HPDE6-E6E7 (cell line): ENCODE measurements around the gene HIVEP3.

Source experiments
- DNase-seq: peaks from one replicate; pipeline ENCODE4 v3.0.0; 2011; ENCODE audit warnings: missing footprints; ENCODE audit errors: extremely low spot score

HIVEP3 gene

GRCh38 chr1:41874151-41874719 is 44.5 kb downstream of the HIVEP3 start:
- DNase-seq = no peak

- no peak for DNase-seq
These were observed 46.6 kb downstream of the HIVEP3 start for GRCh38 chr1:41872074-41872473.

- peak; percentile 57 for DNase-seq
These were observed 48.6 kb downstream of the HIVEP3 start for GRCh38 chr1:41870076-41870562.

GRCh38 chr1:41868241-41868998 is 50.3 kb downstream of the HIVEP3 start:
- no peak for DNase-seq

- DNase-seq = no peak
These were observed 52.4 kb downstream of the HIVEP3 start for GRCh38 chr1:41866285-41866684.

GRCh38 chr1:41864471-41865040 is 54.2 kb downstream of the HIVEP3 start:
- no peak for DNase-seq

- DNase-seq = no peak
These were observed 55.0 kb downstream of the HIVEP3 start for GRCh38 chr1:41863718-41864117.

- DNase-seq = peak; percentile 58
These were observed 56.1 kb downstream of the HIVEP3 start for GRCh38 chr1:41862384-41863221.

- DNase-seq = no peak
These were observed 57.0 kb downstream of the HIVEP3 start for GRCh38 chr1:41861535-41862383.

- no peak for DNase-seq
These were observed 58.0 kb downstream of the HIVEP3 start for GRCh38 chr1:41860771-41861170.

GRCh38 chr1:41860214-41860613 is 58.5 kb downstream of the HIVEP3 start:
- DNase-seq = no peak

- no peak for DNase-seq
These were observed 59.0 kb downstream of the HIVEP3 start for GRCh38 chr1:41859686-41860085.

- no peak for DNase-seq
These were observed 61.8 kb downstream of the HIVEP3 start for GRCh38 chr1:41856944-41857285.

GRCh38 chr1:41856151-41856943 is 62.4 kb downstream of the HIVEP3 start:
- DNase-seq = no peak

- DNase-seq = peak; percentile 67
These were observed 63.0 kb downstream of the HIVEP3 start for GRCh38 chr1:41855713-41856112.

GRCh38 chr1:41853907-41854306 is 64.8 kb downstream of the HIVEP3 start:
- no peak for DNase-seq

GRCh38 chr1:41852091-41852490 is 66.6 kb downstream of the HIVEP3 start:
- no peak for DNase-seq

GRCh38 chr1:41851589-41851988 is 67.1 kb downstream of the HIVEP3 start:
- DNase-seq = peak; percentile 88

GRCh38 chr1:41850029-41850428 is 68.7 kb downstream of the HIVEP3 start:
- no peak for DNase-seq

GRCh38 chr1:41849211-41849759 is 69.4 kb downstream of the HIVEP3 start:
- DNase-seq = no peak
